Esophagus muscularis mucosa (tissue), 4 donors: ENCODE measurements around the gene CC2D1A. TPM values are rescaled to one million over a fixed set of nuclear protein-coding genes. Genes with fewer than 3 reads are reported as not detected.

ENCODE experiments used
- DNase-seq: peaks from one replicate; pipeline ENCODE4 v3.0.0-alpha.2; 2017; ENCODE audit errors: extremely low spot score
- H3K27ac ChIP-seq, 4 donors: fragments of 200-600 bp; sonication (generic); replicated peaks in 1 of 4; 1 replicate in 3 of 4; 2 replicates in 1 of 4; pipeline ENCODE4 v1.5.1; 2016 to 2019; ENCODE audit warnings: mild to moderate bottlenecking in 1 of 4
- H3K27me3 ChIP-seq, 4 donors: fragments of 200-600 bp; sonication (generic); one replicate each; pipeline versions ENCODE4 v1.5.1 to v1.6.0; 2016 to 2019
- H3K36me3 ChIP-seq, 4 donors: fragments of 200-600 bp; sonication (generic); one replicate each; pipeline ENCODE4 v1.5.1; 2016 to 2019
- H3K4me1 ChIP-seq, 4 donors: fragments of 200-600 bp; sonication (generic); one replicate each; pipeline ENCODE4 v1.5.1; 2016 to 2019
- H3K4me3 ChIP-seq, 4 donors: fragments of 200-600 bp; sonication (generic); 1 replicate in 2 of 4; 2 replicates in 2 of 4; pipeline ENCODE4 v1.5.1; 2016 to 2019; ENCODE audit warnings: mild to moderate bottlenecking in 4 of 4, moderate library complexity in 1 of 4
- H3K9me3 ChIP-seq, 4 donors: fragments of 200-600 bp; sonication (generic); 1 replicate in 3 of 4; 2 replicates in 1 of 4; pipeline ENCODE4 v1.5.1; 2016 to 2019
- EP300 ChIP-seq: sonication (generic); formaldehyde crosslinking; IDR thresholded peaks from one replicate; pipeline ENCODE4 v1.6.1; 2017; ENCODE audit warnings: antibody characterized with exemption
- POLR2A ChIP-seq: fragments of 450-650 bp; IDR thresholded peaks from one replicate; pipeline ENCODE4 v1.6.1; 2017; ENCODE audit warnings: antibody characterized with exemption, moderate library complexity, mild to moderate bottlenecking, low read depth
- POLR2AphosphoS5 ChIP-seq, 2 donors: sonication (generic); formaldehyde crosslinking; IDR thresholded peaks; one replicate each; pipeline ENCODE4 v1.6.1; 2017; ENCODE audit warnings: antibody characterized with exemption in 2 of 2
- WGBS: methylation state at CpG from one replicate; pipeline ENCODE4 v1.1.5; 2018; 5-methylcytosine and 5-hydroxymethylcytosine counted together
- intact Hi-C: fragments of 100-400 bp; cut with DNase I; formaldehyde crosslinking; loops from one replicate; pipeline ENCODE4 v1.15.1; 2023
- total RNA-seq, 4 donors: library from RNA; depleted of rRNA; stranded (reverse); fragments of >200 nt; gene quantifications; one replicate each; pipeline versions ENCODE4 v1.1.0 to v1.2.1, GENCODE V29; 2016
- TF ChIP-seq, protein P1 (sequence below), 3 experiments: fragments of 200-600 bp in 2 of 3; fragments of 450-650 bp in 1 of 3; sonication (generic) in 2 of 3; IDR thresholded peaks; one replicate each; pipeline ENCODE4 v1.5.1; 2017 to 2019; ENCODE audit warnings: antibody characterized with exemption in 3 of 3, mild to moderate bottlenecking in 2 of 3, moderate library complexity in 1 of 3

The CC2D1A gene
- total RNA-seq, 4 donors from 2014 or later = 22.9 to 42.8 (median 33.6) TPM

DNA sequence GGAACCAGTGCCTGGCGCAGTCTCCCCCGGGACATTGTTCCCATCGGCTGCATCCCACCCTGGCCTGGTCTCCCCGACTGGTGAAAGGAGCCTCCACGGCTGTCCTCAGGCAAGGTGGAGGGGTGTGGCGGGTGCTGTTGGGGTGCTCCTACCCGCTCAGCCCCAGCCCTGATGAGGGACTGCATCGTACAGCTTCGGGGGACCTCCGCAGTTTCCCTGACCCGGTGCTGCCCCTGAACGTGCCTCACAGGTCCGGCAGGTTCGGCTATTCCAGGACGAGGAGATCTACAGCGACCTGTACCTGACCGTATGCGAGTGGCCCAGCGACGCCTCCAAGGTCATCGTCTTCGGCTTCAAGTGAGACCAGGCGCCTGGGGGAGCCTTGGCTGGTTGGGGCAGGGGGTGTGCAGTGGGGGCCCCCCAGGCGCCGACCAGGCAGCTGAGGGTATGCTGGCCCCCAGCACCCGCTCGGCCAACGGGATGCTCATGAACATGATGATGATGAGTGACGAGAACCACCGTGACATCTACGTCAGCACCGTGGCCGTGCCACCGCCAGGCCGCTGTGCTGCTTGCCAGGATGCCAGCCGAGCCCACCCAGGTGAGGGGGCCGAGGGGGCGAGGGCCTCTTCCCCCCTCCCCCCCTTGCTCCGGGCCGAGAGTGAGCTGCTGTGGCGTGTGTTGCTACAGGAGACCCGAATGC is 49.8 kb downstream of the CC2D1A start:
- no peak for DNase-seq
- intact Hi-C loops = no loop called here
- TF ChIP-seq EP300 (no peak), POLR2AphosphoS5 (IDR thresholded peaks at IDR 0.05) (no peak), POLR2A (no peak)
- TF ChIP-seq, protein P1, sequence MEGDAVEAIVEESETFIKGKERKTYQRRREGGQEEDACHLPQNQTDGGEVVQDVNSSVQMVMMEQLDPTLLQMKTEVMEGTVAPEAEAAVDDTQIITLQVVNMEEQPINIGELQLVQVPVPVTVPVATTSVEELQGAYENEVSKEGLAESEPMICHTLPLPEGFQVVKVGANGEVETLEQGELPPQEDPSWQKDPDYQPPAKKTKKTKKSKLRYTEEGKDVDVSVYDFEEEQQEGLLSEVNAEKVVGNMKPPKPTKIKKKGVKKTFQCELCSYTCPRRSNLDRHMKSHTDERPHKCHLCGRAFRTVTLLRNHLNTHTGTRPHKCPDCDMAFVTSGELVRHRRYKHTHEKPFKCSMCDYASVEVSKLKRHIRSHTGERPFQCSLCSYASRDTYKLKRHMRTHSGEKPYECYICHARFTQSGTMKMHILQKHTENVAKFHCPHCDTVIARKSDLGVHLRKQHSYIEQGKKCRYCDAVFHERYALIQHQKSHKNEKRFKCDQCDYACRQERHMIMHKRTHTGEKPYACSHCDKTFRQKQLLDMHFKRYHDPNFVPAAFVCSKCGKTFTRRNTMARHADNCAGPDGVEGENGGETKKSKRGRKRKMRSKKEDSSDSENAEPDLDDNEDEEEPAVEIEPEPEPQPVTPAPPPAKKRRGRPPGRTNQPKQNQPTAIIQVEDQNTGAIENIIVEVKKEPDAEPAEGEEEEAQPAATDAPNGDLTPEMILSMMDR (IDR thresholded peaks at IDR 0.05) = no peak
- Histone ChIP-seq H3K4me3 (no peak overlapping the region), H3K9me3 (no peaks in the 10 kb centered on the region), H3K4me1 (peaks cover 11 to 24% (median 23%) of the 10 kb centered on the region in 4 donors), H3K36me3 (peaks cover 19 to 66% (median 65%) of the 10 kb centered on the region in 4 donors), H3K27ac (no peak overlapping the region), H3K27me3 (no peaks in the 10 kb centered on the region)
- WGBS = 97% methylated on average over 28 of the region's 42 CpGs

DNA sequence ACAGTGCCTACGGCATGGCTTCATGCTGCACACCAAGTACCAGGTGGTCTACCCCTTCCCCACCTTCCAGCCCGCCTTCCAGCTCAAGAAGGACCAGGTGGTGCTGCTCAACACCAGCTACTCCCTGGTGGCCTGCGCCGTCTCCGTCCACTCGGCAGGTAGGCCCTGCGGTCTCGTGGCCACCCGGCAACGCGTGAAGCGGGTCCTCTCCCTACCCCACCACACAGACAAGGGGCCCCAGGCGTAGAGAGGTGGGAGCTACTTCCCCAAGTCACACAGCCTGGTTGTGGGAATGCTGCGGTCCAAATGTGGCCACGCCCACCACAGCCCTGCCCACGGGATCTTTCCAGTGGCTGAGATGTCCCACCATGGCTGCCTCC is 50.4 kb downstream of the CC2D1A start:
- no peaks in the 10 kb centered on the region for H3K27me3 ChIP-seq
- H3K27ac ChIP-seq = no peak overlapping the region
- peaks cover 19 to 72% (median 70%) of the 10 kb centered on the region in 4 donors for H3K36me3 ChIP-seq
- no peak overlapping the region for H3K4me3 ChIP-seq
- TF ChIP-seq POLR2A = no peak
- no peak for TF ChIP-seq POLR2AphosphoS5 (IDR thresholded peaks at IDR 0.05)
- TF ChIP-seq, protein P1 (IDR thresholded peaks at IDR 0.05) = no peak
- 93% methylated on average over 10 of the region's 16 CpGs for WGBS
- intact Hi-C loops = no loop called here
- no peak for DNase-seq
- H3K9me3 ChIP-seq = no peaks in the 10 kb centered on the region
- H3K4me1 ChIP-seq = peaks cover 11 to 24% (median 23%) of the 10 kb centered on the region in 4 donors

DNA sequence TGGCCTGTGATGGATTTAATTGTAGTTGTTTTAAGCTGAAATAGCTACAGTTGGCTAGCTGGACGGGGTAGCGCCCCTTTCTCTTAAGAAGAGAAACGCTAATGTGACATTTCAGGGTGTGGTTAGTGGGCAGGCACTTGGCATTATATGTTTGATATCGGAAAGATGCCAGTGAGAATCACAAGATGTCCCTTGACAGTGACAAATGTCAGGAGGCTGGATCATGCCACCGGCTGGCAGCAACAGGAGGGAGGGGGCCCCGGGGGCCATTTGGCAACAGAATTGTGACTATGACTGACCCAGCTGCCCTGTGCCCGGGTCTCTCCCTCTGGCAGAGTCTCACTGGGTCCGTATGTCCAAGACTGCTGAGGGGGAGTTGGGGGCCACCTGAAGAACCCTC is 51.0 kb downstream of the CC2D1A start:
- DNase-seq = no peak
- peaks cover 11 to 21% (median 21%) of the 10 kb centered on the region in 4 donors for H3K4me1 ChIP-seq
- WGBS = 84% methylated on average over 8 of the region's 8 CpGs
- no peak for TF ChIP-seq POLR2A
- no peak for TF ChIP-seq EP300
- TF ChIP-seq, protein P1 (IDR thresholded peaks at IDR 0.05) = no peak
- TF ChIP-seq POLR2AphosphoS5 (IDR thresholded peaks at IDR 0.05) = no peak
- H3K27me3 ChIP-seq = no peaks in the 10 kb centered on the region
- peaks cover 19 to 79% (median 77%) of the 10 kb centered on the region in 4 donors for H3K36me3 ChIP-seq
- no peak overlapping the region for H3K27ac ChIP-seq
- intact Hi-C loops = no loop called here
- H3K4me3 ChIP-seq = no peak overlapping the region
- no peaks in the 10 kb centered on the region for H3K9me3 ChIP-seq

DNA sequence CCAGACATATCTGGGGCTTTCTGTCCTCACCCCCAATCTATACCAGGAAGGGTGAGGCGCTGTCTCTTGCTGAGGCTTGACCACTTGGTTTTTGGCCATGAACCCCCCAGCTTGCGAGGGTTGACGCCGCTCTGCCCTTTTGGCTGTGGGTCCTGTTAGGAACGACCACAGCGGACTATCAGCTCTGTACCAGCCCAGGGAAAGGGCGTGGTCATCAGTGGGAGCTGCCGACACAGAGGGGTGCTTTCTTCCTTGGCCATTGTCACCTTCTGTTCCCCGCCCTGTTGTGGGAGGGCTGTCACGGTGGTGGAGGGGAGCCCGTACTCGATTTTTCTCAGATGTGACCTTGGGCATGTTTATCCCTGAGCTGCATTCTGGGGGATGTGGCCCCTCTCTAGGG is 52.0 kb downstream of the CC2D1A start:
- Histone ChIP-seq H3K4me1 (peaks cover 9 to 27% (median 26%) of the 10 kb centered on the region in 4 donors), H3K27ac (no peak overlapping the region), H3K36me3 (peaks cover 19 to 89% (median 85%) of the 10 kb centered on the region in 4 donors), H3K4me3 (no peak overlapping the region), H3K9me3 (no peaks in the 10 kb centered on the region), H3K27me3 (no peaks in the 10 kb centered on the region)
- TF ChIP-seq, protein P1 (IDR thresholded peaks at IDR 0.05) = no peak
- TF ChIP-seq POLR2A (no peak), EP300 (no peak), POLR2AphosphoS5 (IDR thresholded peaks at IDR 0.05) (no peak)
- DNase-seq = no peak
- intact Hi-C loops = no loop called here
- WGBS = 85% methylated on average over 10 of the region's 12 CpGs
